ENCODE data around the gene MRGPRX2. TPM values are rescaled to one million over a fixed set of nuclear protein-coding genes. Genes with fewer than 3 reads are reported as not detected.

Gene MRGPRX2
- total RNA-seq, 1 experiment from 2014 or later: not detected

- no peak overlapping the region for H3K27ac ChIP-seq
- DNase-seq (ENCODE audit: low read depth in 1 of 2, low spot score in 2 of 2): no peak
- no peaks in the 10 kb centered on the region for H3K27me3 ChIP-seq (replicated peaks)
- H3K36me3 ChIP-seq: no peaks in the 10 kb centered on the region
- H3K4me3 ChIP-seq: no peak overlapping the region
- no peaks in the 10 kb centered on the region for H3K4me1 ChIP-seq (replicated peaks)
- no peaks in the 10 kb centered on the region for H3K9me3 ChIP-seq (replicated peaks)
These were observed 27.1 kb upstream of the MRGPRX2 start for GRCh38 chr11:19087658-19088057.

GRCh38 chr11:19084661-19085315 lies 24.3 kb upstream of the MRGPRX2 start:
- no peak for DNase-seq (ENCODE audit: low read depth in 1 of 2, low spot score in 2 of 2)
- H3K9me3 ChIP-seq (replicated peaks): no peaks in the 10 kb centered on the region
- H3K27me3 ChIP-seq (replicated peaks): no peaks in the 10 kb centered on the region
- no peaks in the 10 kb centered on the region for H3K36me3 ChIP-seq
- H3K4me3 ChIP-seq: no peak overlapping the region
- H3K4me1 ChIP-seq (replicated peaks): no peaks in the 10 kb centered on the region
- H3K27ac ChIP-seq: no peak overlapping the region

- no peaks in the 10 kb centered on the region for H3K27me3 ChIP-seq (replicated peaks)
- no peaks in the 10 kb centered on the region for H3K36me3 ChIP-seq
- H3K9me3 ChIP-seq (replicated peaks): no peaks in the 10 kb centered on the region
- no peak overlapping the region for H3K27ac ChIP-seq
- no peak for DNase-seq (ENCODE audit: low read depth in 1 of 2, low spot score in 2 of 2)
- no peaks in the 10 kb centered on the region for H3K4me1 ChIP-seq (replicated peaks)
- H3K4me3 ChIP-seq: no peak overlapping the region
These were observed 22.6 kb upstream of the MRGPRX2 start for GRCh38 chr11:19083166-19083565.

- no peak for DNase-seq (ENCODE audit: low read depth in 1 of 2, low spot score in 2 of 2)
- no peaks in the 10 kb centered on the region for H3K4me1 ChIP-seq (replicated peaks)
- no peaks in the 10 kb centered on the region for H3K9me3 ChIP-seq (replicated peaks)
- no peak overlapping the region for H3K4me3 ChIP-seq
- H3K27me3 ChIP-seq (replicated peaks): no peaks in the 10 kb centered on the region
- no peak overlapping the region for H3K27ac ChIP-seq
- no peaks in the 10 kb centered on the region for H3K36me3 ChIP-seq
These were observed 20.1 kb upstream of the MRGPRX2 start for GRCh38 chr11:19080579-19080993.

GRCh38 chr11:19079643-19080440 lies 19.3 kb upstream of the MRGPRX2 start:
- Histone ChIP-seq H3K27ac (no peak overlapping the region), H3K36me3 (no peaks in the 10 kb centered on the region), H3K4me3 (no peak overlapping the region), H3K4me1 (replicated peaks) (no peaks in the 10 kb centered on the region), H3K9me3 (replicated peaks) (no peaks in the 10 kb centered on the region), H3K27me3 (replicated peaks) (no peaks in the 10 kb centered on the region)
- no peak for DNase-seq (ENCODE audit: low read depth in 1 of 2, low spot score in 2 of 2)

- H3K27me3 ChIP-seq (replicated peaks): no peaks in the 10 kb centered on the region
- no peak overlapping the region for H3K4me3 ChIP-seq
- no peaks in the 10 kb centered on the region for H3K4me1 ChIP-seq (replicated peaks)
- no peak for DNase-seq (ENCODE audit: low read depth in 1 of 2, low spot score in 2 of 2)
- no peaks in the 10 kb centered on the region for H3K36me3 ChIP-seq
- H3K27ac ChIP-seq: no peak overlapping the region
- no peaks in the 10 kb centered on the region for H3K9me3 ChIP-seq (replicated peaks)
These were observed 17.4 kb upstream of the MRGPRX2 start for GRCh38 chr11:19077965-19078364.

GRCh38 chr11:19076744-19077589 lies 16.4 kb upstream of the MRGPRX2 start:
- no peak overlapping the region for H3K27ac ChIP-seq
- no peak overlapping the region for H3K4me3 ChIP-seq
- no peaks in the 10 kb centered on the region for H3K9me3 ChIP-seq (replicated peaks)
- peak in 1 of 2 experiments; percentile 33 for DNase-seq (ENCODE audit: low read depth in 1 of 2, low spot score in 2 of 2)
- H3K27me3 ChIP-seq (replicated peaks): no peaks in the 10 kb centered on the region
- no peaks in the 10 kb centered on the region for H3K4me1 ChIP-seq (replicated peaks)
- H3K36me3 ChIP-seq: no peaks in the 10 kb centered on the region

- no peak for DNase-seq (ENCODE audit: low read depth in 1 of 2, low spot score in 2 of 2)
- H3K36me3 ChIP-seq: no peaks in the 10 kb centered on the region
- H3K9me3 ChIP-seq (replicated peaks): no peaks in the 10 kb centered on the region
- no peaks in the 10 kb centered on the region for H3K27me3 ChIP-seq (replicated peaks)
- H3K27ac ChIP-seq: no peak overlapping the region
- no peaks in the 10 kb centered on the region for H3K4me1 ChIP-seq (replicated peaks)
- H3K4me3 ChIP-seq: no peak overlapping the region
These were observed 15.1 kb upstream of the MRGPRX2 start for GRCh38 chr11:19075636-19076035.

GRCh38 chr11:19073454-19074415 lies 13.2 kb upstream of the MRGPRX2 start:
- DNase-seq (ENCODE audit: low read depth in 1 of 2, low spot score in 2 of 2): no peak
- no peaks in the 10 kb centered on the region for H3K9me3 ChIP-seq (replicated peaks)

GRCh38 chr11:19072464-19072863 lies 11.9 kb upstream of the MRGPRX2 start:
- Histone ChIP-seq H3K9me3 (replicated peaks) (no peaks in the 10 kb centered on the region), H3K4me3 (no peak overlapping the region), H3K4me1 (replicated peaks) (no peaks in the 10 kb centered on the region), H3K27ac (no peak overlapping the region), H3K36me3 (no peaks in the 10 kb centered on the region), H3K27me3 (replicated peaks) (no peaks in the 10 kb centered on the region)
- no peak for DNase-seq (ENCODE audit: low read depth in 1 of 2, low spot score in 2 of 2)

More at GRCh38 chr11:19073454-19074415, 13.2 kb upstream of the MRGPRX2 start:
- Histone ChIP-seq H3K27ac (no peak overlapping the region), H3K36me3 (no peaks in the 10 kb centered on the region), H3K27me3 (replicated peaks) (no peaks in the 10 kb centered on the region), H3K4me3 (no peak overlapping the region), H3K4me1 (replicated peaks) (no peaks in the 10 kb centered on the region)

- H3K4me1 ChIP-seq (replicated peaks): no peaks in the 10 kb centered on the region
- no peak overlapping the region for H3K27ac ChIP-seq
- H3K4me3 ChIP-seq: no peak overlapping the region
- DNase-seq (ENCODE audit: low read depth in 1 of 2, low spot score in 2 of 2): peak; percentile 32 to 56
- H3K36me3 ChIP-seq: no peaks in the 10 kb centered on the region
- H3K27me3 ChIP-seq (replicated peaks): no peaks in the 10 kb centered on the region
- no peaks in the 10 kb centered on the region for H3K9me3 ChIP-seq (replicated peaks)
These were observed 10.7 kb upstream of the MRGPRX2 start for GRCh38 chr11:19071255-19071654.

GRCh38 chr11:19059833-19060232 lies 684 bp downstream of the MRGPRX2 start:
- Histone ChIP-seq H3K4me1 (replicated peaks) (no peaks in the 10 kb centered on the region), H3K9me3 (replicated peaks) (no peaks in the 10 kb centered on the region), H3K27ac (no peak overlapping the region), H3K27me3 (replicated peaks) (no peaks in the 10 kb centered on the region), H3K36me3 (no peaks in the 10 kb centered on the region), H3K4me3 (no peak overlapping the region)
- DNase-seq (ENCODE audit: low read depth in 1 of 2, low spot score in 2 of 2): no peak

- Histone ChIP-seq H3K36me3 (no peaks in the 10 kb centered on the region), H3K9me3 (replicated peaks) (no peaks in the 10 kb centered on the region), H3K4me3 (no peak overlapping the region), H3K27me3 (replicated peaks) (no peaks in the 10 kb centered on the region), H3K4me1 (replicated peaks) (no peaks in the 10 kb centered on the region), H3K27ac (no peak overlapping the region)
- no peak for DNase-seq (ENCODE audit: low read depth in 1 of 2, low spot score in 2 of 2)
These were observed 4.6 kb downstream of the MRGPRX2 start for GRCh38 chr11:19055905-19056304.

All from SJSA1 (cell line).